Measurements from ENCODE around the gene C14orf93.

DNA sequence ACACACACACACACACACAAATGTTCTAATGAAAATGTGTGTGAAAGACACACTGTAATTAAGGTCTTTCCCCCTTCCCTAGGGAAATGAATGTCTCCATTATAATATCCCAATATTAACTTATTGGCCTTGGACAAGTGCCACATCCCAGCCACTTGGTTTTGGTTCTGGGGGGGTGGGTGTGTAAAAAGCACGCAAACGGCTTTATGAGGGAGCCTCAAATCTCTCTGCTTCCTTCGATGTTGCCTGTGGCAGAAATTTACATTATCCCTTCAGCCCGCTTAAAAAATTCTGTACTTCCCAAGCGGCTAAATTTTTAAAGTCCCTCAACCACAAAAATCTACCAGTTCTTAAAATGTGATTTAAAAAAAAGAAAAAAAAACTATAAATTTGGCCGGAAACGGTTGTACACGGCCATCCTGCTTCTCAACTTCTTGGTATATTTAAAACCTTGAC lies 432 bp downstream of the C14orf93 start:
- no peak for TF ChIP-seq POLR2A (IDR thresholded peaks at IDR 0.05)
- TF ChIP-seq, protein P1, sequence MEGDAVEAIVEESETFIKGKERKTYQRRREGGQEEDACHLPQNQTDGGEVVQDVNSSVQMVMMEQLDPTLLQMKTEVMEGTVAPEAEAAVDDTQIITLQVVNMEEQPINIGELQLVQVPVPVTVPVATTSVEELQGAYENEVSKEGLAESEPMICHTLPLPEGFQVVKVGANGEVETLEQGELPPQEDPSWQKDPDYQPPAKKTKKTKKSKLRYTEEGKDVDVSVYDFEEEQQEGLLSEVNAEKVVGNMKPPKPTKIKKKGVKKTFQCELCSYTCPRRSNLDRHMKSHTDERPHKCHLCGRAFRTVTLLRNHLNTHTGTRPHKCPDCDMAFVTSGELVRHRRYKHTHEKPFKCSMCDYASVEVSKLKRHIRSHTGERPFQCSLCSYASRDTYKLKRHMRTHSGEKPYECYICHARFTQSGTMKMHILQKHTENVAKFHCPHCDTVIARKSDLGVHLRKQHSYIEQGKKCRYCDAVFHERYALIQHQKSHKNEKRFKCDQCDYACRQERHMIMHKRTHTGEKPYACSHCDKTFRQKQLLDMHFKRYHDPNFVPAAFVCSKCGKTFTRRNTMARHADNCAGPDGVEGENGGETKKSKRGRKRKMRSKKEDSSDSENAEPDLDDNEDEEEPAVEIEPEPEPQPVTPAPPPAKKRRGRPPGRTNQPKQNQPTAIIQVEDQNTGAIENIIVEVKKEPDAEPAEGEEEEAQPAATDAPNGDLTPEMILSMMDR (IDR thresholded peaks at IDR 0.05), result no peak

Data from right lobe of liver (tissue), 4 donors.